HG03108 (cell line): ENCODE measurements around the gene GATA6.

Source experiments
- ATAC-seq: cut with Tn5 transposase; IDR thresholded peaks from one replicate; pipeline ENCODE4 v1.9.1; 2021; ENCODE audit warnings: moderate library complexity; ENCODE audit not compliant: unreplicated experiment

Gene GATA6

GRCh38 chr18:22233266-22233665 lies 63.9 kb downstream of the GATA6 start:
- no peak for ATAC-seq

- ATAC-seq: no peak
Observed at GRCh38 chr18:22238036-22238435, 68.6 kb downstream of the GATA6 start.

- ATAC-seq: no peak
Observed at GRCh38 chr18:22238681-22239080, 69.3 kb downstream of the GATA6 start.

- ATAC-seq: no peak
Observed at GRCh38 chr18:22241921-22242361, 72.6 kb downstream of the GATA6 start.

- no peak for ATAC-seq
Observed at GRCh38 chr18:22243513-22243912, 74.1 kb downstream of the GATA6 start.

GRCh38 chr18:22250026-22250425 lies 80.6 kb downstream of the GATA6 start:
- no peak for ATAC-seq

- no peak for ATAC-seq
Observed at GRCh38 chr18:22250591-22250996, 81.2 kb downstream of the GATA6 start.
